CD14-positive monocyte (primary cell): ENCODE results near the gene SPPL3. TPM values are rescaled to one million over a fixed set of nuclear protein-coding genes. Genes with fewer than 3 reads are reported as not detected.

ENCODE experiments used
- DNase-seq, 3 donors: peaks; one replicate each; pipeline ENCODE4 v3.0.0-alpha.2; 2011 to 2022
- H2AFZ ChIP-seq: 2 replicates; pipeline ENCODE4 v1.6.0; 2012; ENCODE audit warnings: mild to moderate bottlenecking, low read depth, low read length, inconsistent platforms; ENCODE audit not compliant: insufficient read depth, poor library complexity, severe bottlenecking
- H3K27ac ChIP-seq, 2 donors: 1 replicate in 1 of 2; 2 replicates in 1 of 2; pipeline ENCODE4 v1.5.1; 2012 to 2013; ENCODE audit warnings: low read length in 2 of 2, control low read depth in 1 of 2, inconsistent platforms in 1 of 2, low read depth in 1 of 2, mild to moderate bottlenecking in 1 of 2
- H3K27me3 ChIP-seq, 2 donors: one replicate each; pipeline versions ENCODE4 v1.6.0 to v1.6.1; 2011 to 2013; ENCODE audit warnings: low read length in 2 of 2; ENCODE audit not compliant: control insufficient read depth in 2 of 2, insufficient read depth in 2 of 2
- H3K36me3 ChIP-seq, 2 donors: replicated peaks in 1 of 2; 1 replicate in 1 of 2; 2 replicates in 1 of 2; pipeline versions ENCODE4 v1.5.1 to v1.6.1; 2012 to 2013; ENCODE audit warnings: low read length in 2 of 2, control low read depth in 1 of 2, inconsistent platforms in 1 of 2, mild to moderate bottlenecking in 1 of 2; ENCODE audit not compliant: insufficient read depth in 2 of 2, control insufficient read depth in 1 of 2
- H3K4me1 ChIP-seq, 2 donors: 1 replicate in 1 of 2; 2 replicates in 1 of 2; pipeline versions ENCODE4 v1.5.1 to v1.6.1; 2012 to 2013; ENCODE audit warnings: low read length in 2 of 2, control low read depth in 1 of 2, inconsistent platforms in 1 of 2, mild to moderate bottlenecking in 1 of 2, moderate library complexity in 1 of 2; ENCODE audit not compliant: insufficient read depth in 2 of 2, control insufficient read depth in 1 of 2
- H3K4me2 ChIP-seq: replicated peaks from 2 replicates; pipeline ENCODE3; 2012; ENCODE audit warnings: low read length, moderate library complexity, mild to moderate bottlenecking; ENCODE audit not compliant: poor library complexity, severe bottlenecking; ENCODE audit errors: extremely low read depth
- H3K4me3 ChIP-seq, 3 experiments: fragments of 200-600 bp in 1 of 3; sonication (generic) in 1 of 3; replicated peaks in 1 of 3; 1 replicate in 2 of 3; 2 replicates in 1 of 3; pipeline ENCODE4 v1.5.1; 2011 to 2013; ENCODE audit warnings: low read length in 3 of 3, mild to moderate bottlenecking in 3 of 3, control low read depth in 2 of 3, low read depth in 2 of 3, inconsistent platforms in 1 of 3, moderate library complexity in 1 of 3
- H3K79me2 ChIP-seq: 2 replicates; pipeline ENCODE4 v1.6.0; 2012; ENCODE audit warnings: mild to moderate bottlenecking, control low read depth, inconsistent platforms, low read length, moderate library complexity; ENCODE audit not compliant: insufficient read depth
- H3K9ac ChIP-seq: 2 replicates; pipeline ENCODE4 v1.6.0; 2017; ENCODE audit warnings: low read length, mild to moderate bottlenecking; ENCODE audit not compliant: insufficient read depth, poor library complexity, severe bottlenecking
- H3K9me3 ChIP-seq, 2 donors: replicated peaks in 1 of 2; 1 replicate in 1 of 2; 2 replicates in 1 of 2; pipeline versions ENCODE4 v1.5.1 to v1.6.1; 2012 to 2013; ENCODE audit warnings: low read length in 2 of 2, control low read depth in 1 of 2; ENCODE audit not compliant: control insufficient read depth in 1 of 2, insufficient read depth in 1 of 2
- H4K20me1 ChIP-seq: 2 replicates; pipeline ENCODE4 v1.6.0; 2012; ENCODE audit warnings: mild to moderate bottlenecking, low read length, control low read depth, moderate library complexity; ENCODE audit not compliant: insufficient read depth
- H3K27ac Mint-ChIP-seq, 7 donors: one replicate each; pipeline ENCODE4 v1.8.0; 2020; ENCODE audit warnings: mild to moderate bottlenecking in 7 of 7, mixed read lengths in 7 of 7, moderate library complexity in 6 of 7, inconsistent platforms in 2 of 7
- H3K27me3 Mint-ChIP-seq, 3 donors: one replicate each; pipeline ENCODE4 v1.8.0; 2021 to 2022; ENCODE audit warnings: low read depth in 3 of 3, mild to moderate bottlenecking in 3 of 3, mixed read lengths in 3 of 3, moderate library complexity in 3 of 3, inconsistent platforms in 1 of 3
- H3K36me3 Mint-ChIP-seq, 2 donors: one replicate each; pipeline ENCODE4 v1.8.0; 2020; ENCODE audit warnings: mixed read lengths in 2 of 2, inconsistent platforms in 1 of 2, mild to moderate bottlenecking in 1 of 2
- H3K4me1 Mint-ChIP-seq: one replicate; pipeline ENCODE4 v1.8.0; 2020; ENCODE audit warnings: mild to moderate bottlenecking, mixed read lengths
- H3K4me3 Mint-ChIP-seq, 2 donors: one replicate each; pipeline ENCODE4 v1.8.0; 2020; ENCODE audit warnings: mild to moderate bottlenecking in 2 of 2, mixed read lengths in 2 of 2, moderate library complexity in 1 of 2
- H3K9me3 Mint-ChIP-seq, 7 donors: one replicate each; pipeline ENCODE4 v1.8.0; 2020 to 2022; ENCODE audit warnings: mixed read lengths in 7 of 7, mild to moderate bottlenecking in 6 of 7, moderate library complexity in 6 of 7, inconsistent platforms in 2 of 7
- WGBS: methylation state at CpG from one replicate; pipeline ENCODE4 v1.1.5; 2013; ENCODE audit warnings: missing lambda C conversion rate; ENCODE audit not compliant: insufficient coverage; 5-methylcytosine and 5-hydroxymethylcytosine counted together
- intact Hi-C, 2 donors: fragments of 100-400 bp; cut with micrococcal nuclease; formaldehyde crosslinking; loops; one replicate each; pipeline versions ENCODE4 v1.15.0 to v1.15.1; 2023
- polyA plus RNA-seq, 3 donors: library from polyadenylated mRNA; depleted of rRNA in 1 of 3; unstranded in 2 of 3; stranded (reverse) in 1 of 3; fragments of 300-500 nt in 2 of 3; fragments of >200 nt in 1 of 3; fragmentation: Illumina TruSeq in 2 of 3; gene quantifications; 1 replicate in 2 of 3; 2 replicates in 1 of 3; pipeline ENCODE4 v1.2.3, GENCODE V29; 2012 to 2021
- TF ChIP-seq, protein P1 (sequence below): fragments of 200-600 bp; IDR thresholded peaks from one replicate; pipeline ENCODE4 v1.8.0; 2022; ENCODE audit warnings: antibody characterized with exemption, mild to moderate bottlenecking

The SPPL3 gene
- polyA plus RNA-seq, 3 donors: 14.5 to 18.6 (median 18.5) TPM

DNA sequence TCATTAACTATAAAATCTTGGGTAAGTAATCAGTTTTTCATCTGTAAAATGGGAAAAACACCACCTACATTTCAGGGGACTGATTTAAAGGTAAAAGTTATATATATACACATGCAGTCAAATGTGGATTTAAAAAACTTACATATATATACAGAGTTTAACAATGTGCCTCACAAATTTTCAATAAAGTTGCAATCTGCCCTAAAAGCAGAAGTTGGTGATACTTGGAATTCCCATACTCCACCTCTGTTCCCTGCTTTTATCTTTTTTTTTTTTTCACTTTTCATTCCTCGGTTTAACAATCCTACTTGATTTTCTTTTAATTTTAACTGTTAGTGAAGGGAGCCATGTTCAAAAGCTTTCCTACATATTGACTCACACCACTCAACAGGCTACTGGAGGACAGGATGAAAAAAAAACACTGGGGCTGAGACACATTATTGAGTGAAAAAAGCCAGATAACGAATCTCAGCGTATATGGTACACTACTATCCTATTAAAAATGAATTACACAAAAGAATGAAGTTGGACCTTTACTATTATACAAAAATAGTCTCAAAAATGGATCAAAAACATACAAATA lies 24.3 kb downstream of the SPPL3 start:
- Mint-ChIP-seq H3K27me3 (peaks cover 0 to 2% (median 1%) of the 10 kb centered on the region in 3 donors), H3K27ac (no peak overlapping the region), H3K9me3 (no peaks in the 10 kb centered on the region), H3K4me3 (no peak overlapping the region), H3K4me1 (peaks cover 52% of the 10 kb centered on the region), H3K36me3 (peaks cover 2 to 5% of the 10 kb centered on the region in 2 donors)
- H3K4me2 ChIP-seq: no peak overlapping the region
- H3K36me3 ChIP-seq: no peaks in the 10 kb centered on the region
- H3K79me2 ChIP-seq: peaks cover 100% of the 10 kb centered on the region
- H3K9me3 ChIP-seq: no peaks in the 10 kb centered on the region
- peak in 1 of 3 donors; percentile 23 for DNase-seq
- WGBS: no CpG with 5 or more reads among the region's 3 CpGs
- no peak overlapping the region for H2AFZ ChIP-seq
- H3K4me3 ChIP-seq: no peak overlapping the region
- H3K9ac ChIP-seq: no peak overlapping the region
- H4K20me1 ChIP-seq: peaks cover 97% of the 10 kb centered on the region
- no peaks in the 10 kb centered on the region for H3K27me3 ChIP-seq
- TF ChIP-seq, protein P1, sequence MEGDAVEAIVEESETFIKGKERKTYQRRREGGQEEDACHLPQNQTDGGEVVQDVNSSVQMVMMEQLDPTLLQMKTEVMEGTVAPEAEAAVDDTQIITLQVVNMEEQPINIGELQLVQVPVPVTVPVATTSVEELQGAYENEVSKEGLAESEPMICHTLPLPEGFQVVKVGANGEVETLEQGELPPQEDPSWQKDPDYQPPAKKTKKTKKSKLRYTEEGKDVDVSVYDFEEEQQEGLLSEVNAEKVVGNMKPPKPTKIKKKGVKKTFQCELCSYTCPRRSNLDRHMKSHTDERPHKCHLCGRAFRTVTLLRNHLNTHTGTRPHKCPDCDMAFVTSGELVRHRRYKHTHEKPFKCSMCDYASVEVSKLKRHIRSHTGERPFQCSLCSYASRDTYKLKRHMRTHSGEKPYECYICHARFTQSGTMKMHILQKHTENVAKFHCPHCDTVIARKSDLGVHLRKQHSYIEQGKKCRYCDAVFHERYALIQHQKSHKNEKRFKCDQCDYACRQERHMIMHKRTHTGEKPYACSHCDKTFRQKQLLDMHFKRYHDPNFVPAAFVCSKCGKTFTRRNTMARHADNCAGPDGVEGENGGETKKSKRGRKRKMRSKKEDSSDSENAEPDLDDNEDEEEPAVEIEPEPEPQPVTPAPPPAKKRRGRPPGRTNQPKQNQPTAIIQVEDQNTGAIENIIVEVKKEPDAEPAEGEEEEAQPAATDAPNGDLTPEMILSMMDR: no peak
- no peak overlapping the region for H3K27ac ChIP-seq
- peaks cover 13 to 37% of the 10 kb centered on the region in 2 donors for H3K4me1 ChIP-seq
- intact Hi-C loops: no loop called here

DNA sequence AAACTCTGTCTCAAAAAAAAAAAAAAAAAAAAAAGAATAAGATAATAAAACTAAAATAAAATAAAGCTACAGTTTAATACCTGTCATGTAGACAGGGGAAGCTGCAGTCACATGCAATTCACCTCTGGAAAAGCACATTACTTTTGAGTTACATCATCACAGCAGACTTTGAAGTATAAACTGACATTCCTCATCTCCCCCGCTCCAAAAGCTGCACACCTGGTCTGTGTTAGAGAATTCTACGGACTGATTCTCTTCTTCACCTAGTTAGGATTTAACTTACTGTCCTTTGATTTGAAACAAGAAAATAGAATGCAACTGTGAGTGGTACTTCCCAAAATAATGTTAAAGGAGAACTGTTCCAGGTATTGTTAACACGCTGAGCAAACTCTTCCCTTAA lies 25.1 kb downstream of the SPPL3 start:
- Mint-ChIP-seq H3K9me3 (no peaks in the 10 kb centered on the region), H3K4me3 (no peak overlapping the region), H3K27ac (no peak overlapping the region), H3K27me3 (peaks cover 0 to 2% (median 1%) of the 10 kb centered on the region in 3 donors), H3K36me3 (peaks cover 2 to 5% of the 10 kb centered on the region in 2 donors), H3K4me1 (peaks cover 57% of the 10 kb centered on the region)
- H3K27me3 ChIP-seq: no peaks in the 10 kb centered on the region
- peaks cover 20 to 44% of the 10 kb centered on the region in 2 donors for H3K4me1 ChIP-seq
- no peak for DNase-seq
- TF ChIP-seq, protein P1: no peak
- peaks cover 97% of the 10 kb centered on the region for H4K20me1 ChIP-seq
- intact Hi-C loops: no loop called here
- WGBS: no CpG with 5 or more reads among the region's 3 CpGs
- no peaks in the 10 kb centered on the region for H3K36me3 ChIP-seq
- H3K9ac ChIP-seq: no peak overlapping the region
- H3K9me3 ChIP-seq: no peaks in the 10 kb centered on the region
- H3K4me2 ChIP-seq: no peak overlapping the region
- no peak overlapping the region for H3K27ac ChIP-seq
- no peak overlapping the region for H2AFZ ChIP-seq
- peaks cover 100% of the 10 kb centered on the region for H3K79me2 ChIP-seq
- no peak overlapping the region for H3K4me3 ChIP-seq
